SK-N-SH treated with all-trans-retinoic acid at 6 μM for 48 hours (cell line): Measurements from ENCODE around the gene BRMS1.

Experiments used
- ARNTL ChIP-seq: fragments of 450-650 bp; formaldehyde crosslinking; IDR thresholded peaks from 2 replicates; pipeline ENCODE4 v1.5.0; 2020; ENCODE audit warnings: low read depth, mild to moderate bottlenecking, moderate library complexity, borderline replicate concordance
- CREB5 ChIP-seq: fragments of 250-450 bp; sonication (Bioruptor Pico); IDR thresholded peaks from 2 replicates; pipeline ENCODE4 v1.5.1; 2020; ENCODE audit warnings: low read depth, mild to moderate bottlenecking, moderate library complexity
- CSDC2 ChIP-seq: fragments of 250-450 bp; sonication (Bioruptor Pico); IDR thresholded peaks from 2 replicates; pipeline ENCODE4 v1.5.0; 2020; ENCODE audit warnings: mild to moderate bottlenecking, moderate library complexity
- ESRRG ChIP-seq: fragments of 250-450 bp; sonication (Bioruptor Pico); IDR thresholded peaks from 2 replicates; pipeline ENCODE4 v1.6.1; 2021; ENCODE audit warnings: mild to moderate bottlenecking
- GLIS3 ChIP-seq: fragments of 250-450 bp; sonication (Bioruptor Pico); IDR thresholded peaks from 2 replicates; pipeline ENCODE4 v1.5.0; 2020; ENCODE audit warnings: mild to moderate bottlenecking, moderate library complexity
- ISL1 ChIP-seq: fragments of 250-450 bp; sonication (Bioruptor Pico); IDR thresholded peaks from 2 replicates; pipeline ENCODE4 v2.1.2; 2022; ENCODE audit warnings: mild to moderate bottlenecking, moderate library complexity
- PATZ1 ChIP-seq: fragments of 250-450 bp; sonication (Bioruptor Pico); IDR thresholded peaks from 2 replicates; pipeline ENCODE4 v1.8.0; 2020; ENCODE audit warnings: mild to moderate bottlenecking, moderate library complexity, borderline replicate concordance
- ZFP3 ChIP-seq: fragments of 250-450 bp; sonication (Bioruptor Pico); IDR thresholded peaks from 2 replicates; pipeline ENCODE4 v1.5.0; 2020; ENCODE audit warnings: mild to moderate bottlenecking, moderate library complexity
- ZNF565 ChIP-seq: fragments of 450-650 bp; formaldehyde crosslinking; conservative IDR thresholded peaks from 2 replicates; pipeline ENCODE4 v1.5.0; 2020; ENCODE audit warnings: low read depth, mild to moderate bottlenecking, moderate library complexity
- TF ChIP-seq, protein P1 (sequence below): fragments of 250-450 bp; sonication (Bioruptor Pico); IDR thresholded peaks from 2 replicates; pipeline ENCODE4 v1.5.1; 2021; ENCODE audit warnings: mild to moderate bottlenecking, moderate library complexity

DNA sequence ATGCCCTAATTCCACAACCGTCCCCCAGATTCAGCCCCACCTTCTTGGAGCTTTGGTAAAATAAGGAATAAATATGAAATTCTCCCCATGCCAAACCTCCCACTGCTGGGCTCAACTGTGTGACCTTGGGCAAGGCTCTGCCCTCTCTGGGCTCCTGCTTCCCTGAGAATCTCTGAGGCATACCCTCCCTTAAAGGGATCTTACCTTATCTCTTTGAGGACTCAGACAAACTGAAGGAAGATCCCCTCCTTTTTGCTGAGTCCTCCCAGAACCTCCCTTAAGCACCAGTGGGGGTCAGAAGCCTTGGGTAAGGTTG, 30.8 kb downstream of the BRMS1 start:
- TF ChIP-seq ZNF565 (no peak), ESRRG (CRISPR knock-in tag) (no peak), CREB5 (CRISPR knock-in tag) (no peak), PATZ1 (CRISPR knock-in tag) (no peak), CSDC2 (CRISPR knock-in tag) (no peak), ISL1 (CRISPR knock-in tag) (no peak), GLIS3 (CRISPR knock-in tag) (no peak), ZFP3 (CRISPR knock-in tag) (no peak), ARNTL (CRISPR knock-in tag) (no peak)
- TF ChIP-seq, protein P1, sequence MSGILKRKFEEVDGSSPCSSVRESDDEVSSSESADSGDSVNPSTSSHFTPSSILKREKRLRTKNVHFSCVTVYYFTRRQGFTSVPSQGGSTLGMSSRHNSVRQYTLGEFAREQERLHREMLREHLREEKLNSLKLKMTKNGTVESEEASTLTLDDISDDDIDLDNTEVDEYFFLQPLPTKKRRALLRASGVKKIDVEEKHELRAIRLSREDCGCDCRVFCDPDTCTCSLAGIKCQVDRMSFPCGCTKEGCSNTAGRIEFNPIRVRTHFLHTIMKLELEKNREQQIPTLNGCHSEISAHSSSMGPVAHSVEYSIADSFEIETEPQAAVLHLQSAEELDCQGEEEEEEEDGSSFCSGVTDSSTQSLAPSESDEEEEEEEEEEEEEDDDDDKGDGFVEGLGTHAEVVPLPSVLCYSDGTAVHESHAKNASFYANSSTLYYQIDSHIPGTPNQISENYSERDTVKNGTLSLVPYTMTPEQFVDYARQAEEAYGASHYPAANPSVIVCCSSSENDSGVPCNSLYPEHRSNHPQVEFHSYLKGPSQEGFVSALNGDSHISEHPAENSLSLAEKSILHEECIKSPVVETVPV (CRISPR knock-in tag): no peak
